OCI-M2 (cell line): Measurements from ENCODE around the gene KCNQ1OT1.

Experiments
- DNase-seq: peaks from one replicate; lab custom pipeline; 2025; ENCODE audit not compliant: unreplicated experiment; lab: John Stamatoyannopoulos, UW

KCNQ1OT1 gene

GRCh38 chr11:2574043-2574552, 125.7 kb downstream of the KCNQ1OT1 start:
- DNase-seq: no peak

DNA sequence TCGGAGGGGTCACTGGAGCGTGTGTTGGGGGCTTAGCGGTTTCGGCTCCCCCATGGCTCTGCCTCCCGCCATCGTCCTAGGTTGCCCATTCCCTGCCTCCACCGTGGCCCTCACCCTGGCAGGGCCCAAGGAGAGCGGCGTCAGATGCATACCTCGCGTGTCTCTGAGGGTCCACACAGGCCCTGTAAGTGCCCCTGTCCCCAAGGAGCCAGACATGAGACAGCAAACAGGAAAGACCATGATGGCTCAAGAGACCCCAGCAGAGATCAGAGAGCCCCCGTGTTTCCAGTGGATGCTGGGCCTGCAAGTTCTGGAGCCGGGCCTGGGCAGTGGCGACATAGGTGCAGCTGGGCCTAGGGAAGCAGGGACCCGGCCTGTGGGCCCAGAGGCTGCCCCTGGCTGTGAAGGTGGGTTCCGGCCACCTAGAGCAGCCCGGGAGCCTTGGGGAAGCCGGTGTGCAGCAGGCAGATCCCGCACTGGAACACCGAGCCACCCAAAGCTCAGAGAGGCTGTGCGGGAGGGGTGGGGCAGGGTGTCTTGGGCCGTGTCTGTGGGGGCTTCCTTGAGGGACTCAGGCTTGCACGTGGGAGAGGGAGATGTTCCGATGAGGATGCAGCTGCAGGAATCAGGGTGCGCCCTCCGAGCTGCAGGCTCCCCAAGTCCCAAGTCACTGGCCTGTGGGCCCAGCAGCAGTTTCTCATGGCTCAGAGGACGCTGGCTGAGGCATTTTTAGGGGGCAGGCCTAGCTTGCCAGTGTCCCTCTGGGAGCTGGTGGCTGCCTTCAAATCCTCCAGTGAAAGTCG, 126.4 kb downstream of the KCNQ1OT1 start:
- DNase-seq: no peak

- no peak for DNase-seq
These were observed 127.1 kb downstream of the KCNQ1OT1 start for GRCh38 chr11:2572491-2573239.

DNA sequence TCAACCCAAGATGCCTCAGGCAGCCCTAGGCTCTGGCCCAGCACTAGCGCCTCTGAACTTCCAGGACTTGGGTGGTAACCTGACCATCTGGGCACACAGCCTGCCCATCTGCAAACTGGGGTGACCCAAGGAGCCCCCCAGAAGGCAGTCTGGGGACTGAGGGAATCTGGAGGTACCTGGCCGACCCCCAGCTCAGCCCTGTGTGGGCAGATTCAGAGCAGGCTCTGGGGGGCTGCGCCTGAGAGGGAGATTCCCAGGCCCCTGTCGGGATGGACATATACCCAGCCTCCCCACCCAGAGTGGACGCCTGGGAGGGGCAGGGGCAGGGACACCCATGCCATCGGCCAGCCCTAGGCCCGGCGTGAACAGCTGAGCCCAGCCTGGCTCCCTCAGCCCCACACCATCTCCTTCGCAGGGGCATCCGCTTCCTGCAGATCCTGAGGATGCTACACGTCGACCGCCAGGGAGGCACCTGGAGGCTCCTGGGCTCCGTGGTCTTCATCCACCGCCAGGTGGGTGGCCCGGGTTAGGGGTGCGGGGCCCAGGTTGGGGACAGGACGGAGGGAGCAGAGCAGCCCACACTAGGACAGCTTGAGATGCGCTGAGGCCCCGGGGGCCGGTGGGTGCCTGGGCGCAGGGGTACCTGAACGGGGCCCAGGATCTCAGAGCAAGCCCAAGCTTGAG, 128.1 kb downstream of the KCNQ1OT1 start:
- DNase-seq: no peak

- DNase-seq: no peak
These were observed 128.8 kb downstream of the KCNQ1OT1 start for GRCh38 chr11:2570841-2571597.

- no peak for DNase-seq
These were observed 129.5 kb downstream of the KCNQ1OT1 start for GRCh38 chr11:2570211-2570811.

DNA sequence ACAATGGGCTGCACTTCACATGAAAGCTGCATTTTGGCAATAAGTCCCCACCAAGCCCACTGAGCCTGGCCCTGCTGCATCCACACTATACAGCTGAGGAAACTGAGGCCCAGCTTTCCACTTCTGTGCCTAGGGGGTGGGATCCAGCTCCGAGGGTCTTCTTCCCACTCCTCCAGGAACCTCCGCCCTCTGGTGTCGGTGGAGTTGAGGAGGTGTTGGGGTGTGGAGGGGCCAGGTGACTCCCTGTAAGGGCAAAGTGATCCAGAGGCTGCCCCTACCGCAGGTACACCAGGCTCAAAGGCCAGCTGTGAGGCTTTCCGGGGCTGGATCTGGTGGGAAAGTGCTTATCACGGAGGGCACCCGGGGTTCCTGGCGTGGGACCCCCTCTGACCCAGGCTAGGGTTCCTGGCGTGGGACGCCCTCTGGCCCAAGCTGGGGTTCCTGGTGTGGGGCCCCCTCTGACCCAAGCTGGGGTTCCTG, 130.0 kb downstream of the KCNQ1OT1 start:
- DNase-seq: no peak

GRCh38 chr11:2569321-2569721, 130.5 kb downstream of the KCNQ1OT1 start:
- DNase-seq: no peak

- DNase-seq: no peak
These were observed 132.6 kb downstream of the KCNQ1OT1 start for GRCh38 chr11:2567026-2567671.

- DNase-seq: no peak
These were observed 133.4 kb downstream of the KCNQ1OT1 start for GRCh38 chr11:2566223-2567025.

GRCh38 chr11:2565447-2566222, 134.2 kb downstream of the KCNQ1OT1 start:
- no peak for DNase-seq

GRCh38 chr11:2564588-2565425, 135.0 kb downstream of the KCNQ1OT1 start:
- DNase-seq: no peak

DNA sequence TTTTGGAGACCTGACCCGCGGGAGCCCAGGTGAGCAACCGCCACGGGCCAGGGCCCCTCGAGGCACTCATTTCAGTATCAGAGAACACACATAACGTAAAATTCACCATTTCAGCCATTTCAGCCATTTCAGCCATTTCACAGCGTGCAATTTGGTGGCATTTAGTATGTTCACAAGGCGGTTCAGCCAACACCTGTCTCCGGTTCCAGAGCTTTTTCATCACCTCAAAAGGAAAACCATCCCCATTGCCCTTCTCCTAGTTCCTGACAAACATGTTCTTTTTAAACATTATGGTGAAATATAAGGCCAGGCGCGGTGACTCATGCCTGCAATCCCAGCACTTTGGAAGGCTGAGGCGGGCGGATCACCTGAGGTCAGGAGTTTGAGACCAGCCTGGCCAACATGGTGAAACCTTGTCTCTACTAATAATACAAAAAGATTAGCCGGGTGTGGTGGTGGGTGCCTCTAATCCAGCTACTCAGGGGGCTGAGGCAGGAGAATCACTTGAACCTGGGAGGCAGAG, 135.7 kb downstream of the KCNQ1OT1 start:
- DNase-seq: no peak

DNA sequence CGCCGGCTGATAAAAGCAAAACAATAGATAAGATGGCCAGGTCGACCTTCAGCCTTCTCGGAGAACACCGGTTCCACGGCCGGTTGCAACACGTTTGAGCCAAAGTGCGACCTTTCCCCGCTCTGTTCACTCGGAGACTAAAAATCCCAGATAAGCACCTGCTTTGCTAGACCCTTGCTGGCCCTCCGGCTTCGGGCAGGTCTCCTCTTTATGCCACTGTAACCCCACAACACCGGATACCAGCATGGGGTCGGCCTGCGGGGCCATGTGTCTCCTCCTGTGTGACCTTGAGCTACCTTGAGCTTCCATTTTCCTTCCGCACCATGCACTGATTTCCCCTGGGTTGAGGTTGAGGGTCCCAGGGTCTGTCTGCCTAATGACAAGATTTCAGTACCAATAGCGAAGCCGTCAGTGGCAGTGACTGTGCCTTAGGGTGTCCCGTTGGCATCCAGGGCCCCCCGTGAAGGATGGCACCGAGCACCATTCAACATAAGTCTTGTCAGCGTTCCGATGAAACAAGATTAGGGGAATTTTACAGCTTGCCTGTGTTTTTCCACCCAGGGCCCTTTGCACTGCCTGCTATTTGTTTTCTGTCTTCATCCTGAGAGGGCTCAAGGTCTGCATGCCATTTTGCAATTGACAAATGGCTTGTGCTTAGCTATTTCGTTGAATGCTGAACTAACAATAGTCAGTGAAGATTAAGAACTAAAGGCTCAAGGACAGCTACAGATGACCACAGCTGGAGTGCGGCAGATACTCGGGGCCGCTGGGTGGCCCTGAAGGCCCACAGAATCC, 136.4 kb downstream of the KCNQ1OT1 start:
- DNase-seq: no peak

- DNase-seq: no peak
These were observed 136.9 kb downstream of the KCNQ1OT1 start for GRCh38 chr11:2562890-2563212.
